ENCODE data around the gene PCDHB8.
"Not testable (repeated sequence)": the region's sequence is repeated elsewhere in the genome, so short reads cannot be mapped to it uniquely, and the experiment has no call there.

The PCDHB8 gene

DNA sequence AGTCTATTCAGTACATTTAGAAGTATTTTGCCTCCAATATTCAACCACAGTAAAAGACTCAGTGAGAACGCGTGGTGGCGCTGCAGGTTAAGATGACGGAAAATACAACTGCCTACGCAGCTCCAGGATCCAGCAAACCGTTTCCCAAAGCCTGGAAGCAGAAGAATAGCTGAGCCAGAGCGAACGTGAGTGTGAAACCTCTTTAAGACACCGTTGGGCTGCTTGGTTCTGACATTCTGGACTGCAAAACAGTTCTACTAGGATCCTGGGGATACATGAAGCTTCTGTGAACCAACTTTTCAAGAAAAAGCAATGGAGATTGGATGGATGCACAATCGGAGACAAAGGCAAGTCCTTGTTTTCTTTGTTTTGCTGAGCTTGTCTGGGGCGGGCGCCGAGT is 4.7 kb downstream of the PCDHB8 start, which contains the start of gene PCDHB16:
TSS of gene PCDHB16 (plus strand) at position 140 of the 400 bp plus-strand sequence. CDS start at position 313, 173 bp downstream.
- Histone ChIP-seq H3K4me3 (no peak within 1 kb of the TSS), H3K4me1 (no peaks in the 10 kb centered on the region), H3K4me2 (no peak within 1 kb of the TSS), H3K9me3 (replicated peaks in 1 of 11) (peaks cover 41 to 64% (median 52%) of the 10 kb centered on the region in 11 experiments), H3K9ac (no peak within 1 kb of the TSS), H3K36me3 (no peaks in the 10 kb centered on the region), H3K27ac (no peak within 1 kb of the TSS), H4K20me1 (no peaks in the 10 kb centered on the region), H3K27me3 (no peaks in the 10 kb centered on the region)
- TF ChIP-seq Cebpa-rat (IDR thresholded peaks at IDR 0.05) = no peak

DNA sequence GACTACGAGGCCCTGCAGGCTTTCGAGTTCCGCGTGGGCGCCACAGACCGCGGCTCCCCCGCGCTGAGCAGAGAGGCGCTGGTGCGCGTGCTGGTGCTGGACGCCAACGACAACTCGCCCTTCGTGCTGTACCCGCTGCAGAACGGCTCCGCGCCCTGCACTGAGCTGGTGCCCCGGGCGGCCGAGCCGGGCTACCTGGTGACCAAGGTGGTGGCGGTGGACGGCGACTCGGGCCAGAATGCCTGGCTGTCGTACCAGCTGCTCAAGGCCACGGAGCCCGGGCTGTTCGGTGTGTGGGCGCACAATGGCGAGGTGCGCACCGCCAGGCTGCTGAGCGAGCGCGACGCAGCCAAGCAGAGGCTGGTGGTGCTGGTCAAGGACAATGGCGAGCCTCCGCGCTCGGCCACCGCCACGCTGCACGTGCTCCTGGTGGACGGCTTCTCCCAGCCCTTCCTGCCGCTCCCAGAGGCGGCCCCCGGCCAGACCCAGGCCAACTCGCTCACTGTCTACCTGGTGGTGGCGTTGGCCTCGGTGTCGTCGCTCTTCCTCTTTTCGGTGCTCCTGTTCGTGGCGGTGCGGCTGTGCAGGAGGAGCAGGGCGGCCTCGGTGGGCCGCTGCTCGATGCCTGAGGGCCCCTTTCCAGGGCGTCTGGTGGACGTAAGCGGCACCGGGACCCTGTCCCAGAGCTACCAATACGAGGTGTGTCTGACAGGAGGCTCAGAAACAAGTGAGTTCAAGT is 6.7 kb downstream of the PCDHB8 start:
- not testable (repeated sequence) for H3K4me3 ChIP-seq, H3K9ac ChIP-seq, H3K27ac ChIP-seq, H3K27me3 ChIP-seq, H3K4me2 ChIP-seq, H3K36me3 ChIP-seq, H3K4me1 ChIP-seq, H4K20me1 ChIP-seq
- peaks cover 48 to 70% (median 63%) of the 10 kb centered on the region in 11 experiments for H3K9me3 ChIP-seq (replicated peaks in 1 of 11)

GRCh38 chr5:141186897-141187512 is 9.4 kb downstream of the PCDHB8 start, which contains the start of gene PCDHB9:
Gene PCDHB9, plus strand, starts transcription at chr5:141187161. Its CDS starts 158 bp downstream, at chr5:141187319.
- Histone ChIP-seq H3K9me3 (replicated peaks in 1 of 11) (peaks cover 64 to 80% (median 74%) of the 10 kb centered on the region in 11 experiments), H3K27me3 (no peaks in the 10 kb centered on the region), H3K9ac (peak within 1 kb of the TSS in 9 of 11 experiments; percentile 3 to 60 (median 47); a peak in 6 of 22 replicates), H3K27ac (peak within 1 kb of the TSS in 7 of 11 experiments; percentile 10 to 52 (median 30); a peak in 4 of 22 replicates), H4K20me1 (no peaks in the 10 kb centered on the region), H3K4me3 (peak within 1 kb of the TSS; percentile 19 to 50 (median 45); a peak in 18 of 20 replicates), H3K4me2 (peak within 1 kb of the TSS in 8 of 11 experiments; percentile 10 to 59 (median 26); a peak in 9 of 22 replicates), H3K4me1 (no peaks in the 10 kb centered on the region), H3K36me3 (no peaks in the 10 kb centered on the region)
- no peak for TF ChIP-seq Cebpa-rat (IDR thresholded peaks at IDR 0.05)

- not testable (repeated sequence) for H3K4me1 ChIP-seq, H3K36me3 ChIP-seq, H3K27ac ChIP-seq, H4K20me1 ChIP-seq, H3K4me3 ChIP-seq, H3K27me3 ChIP-seq, H3K4me2 ChIP-seq, H3K9ac ChIP-seq
- peaks cover 64 to 80% (median 74%) of the 10 kb centered on the region in 11 experiments for H3K9me3 ChIP-seq (replicated peaks in 1 of 11)
Measured at GRCh38 chr5:141188682-141189081, 11.1 kb downstream of the PCDHB8 start.

GRCh38 chr5:141189131-141189530 is 11.5 kb downstream of the PCDHB8 start:
- H3K9ac ChIP-seq, H3K4me1 ChIP-seq, H3K36me3 ChIP-seq, H4K20me1 ChIP-seq, H3K4me2 ChIP-seq, H3K27me3 ChIP-seq, H3K4me3 ChIP-seq, H3K27ac ChIP-seq: not testable (repeated sequence)
- H3K9me3 ChIP-seq (replicated peaks in 1 of 11) = peaks cover 63 to 78% (median 73%) of the 10 kb centered on the region in 11 experiments

DNA sequence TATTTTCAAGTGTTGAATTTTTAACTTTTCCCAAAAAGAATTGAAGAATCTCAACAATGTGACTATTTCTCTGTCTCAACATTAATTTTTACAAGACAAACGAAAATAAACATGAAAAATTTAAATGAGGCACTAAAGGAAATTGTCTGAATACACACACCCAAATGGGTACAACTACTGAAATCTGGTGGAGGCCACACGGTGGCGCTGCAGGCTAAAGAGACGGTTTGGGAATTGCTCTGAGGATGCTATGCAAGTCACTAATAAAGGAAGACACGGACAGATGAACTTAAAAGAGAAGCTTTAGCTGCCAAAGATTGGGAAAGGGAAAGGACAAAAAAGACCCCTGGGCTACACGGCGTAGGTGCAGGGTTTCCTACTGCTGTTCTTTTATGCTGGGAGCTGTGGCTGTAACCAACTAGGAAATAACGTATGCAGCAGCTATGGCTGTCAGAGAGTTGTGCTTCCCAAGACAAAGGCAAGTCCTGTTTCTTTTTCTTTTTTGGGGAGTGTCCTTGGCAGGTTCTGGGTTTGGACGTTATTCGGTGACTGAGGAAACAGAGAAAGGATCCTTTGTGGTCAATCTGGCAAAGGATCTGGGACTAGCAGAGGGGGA is 14.6 kb downstream of the PCDHB8 start, which contains the start of gene PCDHB10:
TSS of gene PCDHB10 (plus strand) at position 244 of the 616 bp plus-strand sequence. CDS start at position 444, 200 bp downstream.
- Histone ChIP-seq H3K9ac (no peak within 1 kb of the TSS), H3K27ac (no peak within 1 kb of the TSS), H3K9me3 (replicated peaks in 1 of 11) (peaks cover 75 to 89% (median 80%) of the 10 kb centered on the region in 11 experiments), H3K36me3 (no peaks in the 10 kb centered on the region), H4K20me1 (no peaks in the 10 kb centered on the region), H3K4me2 (no peak within 1 kb of the TSS), H3K4me3 (no peak within 1 kb of the TSS), H3K4me1 (no peaks in the 10 kb centered on the region), H3K27me3 (no peaks in the 10 kb centered on the region)
- TF ChIP-seq Cebpa-rat (IDR thresholded peaks at IDR 0.05) = no peak

GRCh38 chr5:141194332-141194731 is 16.7 kb downstream of the PCDHB8 start:
- not testable (repeated sequence) for H3K36me3 ChIP-seq, H4K20me1 ChIP-seq, H3K4me2 ChIP-seq, H3K4me1 ChIP-seq, H3K9ac ChIP-seq, H3K27ac ChIP-seq, H3K4me3 ChIP-seq, H3K27me3 ChIP-seq
- H3K9me3 ChIP-seq (replicated peaks in 1 of 11) = peaks cover 75 to 91% (median 85%) of the 10 kb centered on the region in 11 experiments

DNA sequence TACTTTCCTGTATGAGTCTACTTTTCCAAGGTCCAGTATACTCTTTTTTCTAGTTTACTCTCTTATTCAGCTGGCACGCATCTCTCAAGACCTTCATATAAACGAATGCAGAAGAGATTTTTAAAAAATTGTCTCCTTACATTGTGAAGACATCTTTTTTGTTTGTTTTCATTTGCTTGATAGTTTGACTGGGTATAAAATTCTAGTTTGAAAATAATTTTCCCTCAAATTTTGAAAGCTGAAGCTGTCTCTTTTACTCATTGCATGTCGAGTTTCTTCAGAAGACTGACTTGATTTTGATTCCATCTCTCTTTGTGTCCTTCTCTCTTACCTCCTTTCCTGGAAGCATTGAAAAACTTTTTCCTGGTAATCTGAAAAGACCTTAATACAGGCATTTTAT is 18.8 kb downstream of the PCDHB8 start:
- H3K4me2 ChIP-seq = no peak overlapping the region
- H3K36me3 ChIP-seq = no peaks in the 10 kb centered on the region
- H4K20me1 ChIP-seq = no peaks in the 10 kb centered on the region
- no peaks in the 10 kb centered on the region for H3K4me1 ChIP-seq
- H3K4me3 ChIP-seq = peak overlapping the region in 1 of 10 experiments; percentile 13; a peak in 1 of 20 replicates
- no peak overlapping the region for H3K27ac ChIP-seq
- H3K9ac ChIP-seq = no peak overlapping the region
- peaks cover 76 to 91% (median 86%) of the 10 kb centered on the region in 11 experiments for H3K9me3 ChIP-seq (replicated peaks in 1 of 11)
- TF ChIP-seq Cebpa-rat (IDR thresholded peaks at IDR 0.05) = no peak
- H3K27me3 ChIP-seq = no peaks in the 10 kb centered on the region

DNA sequence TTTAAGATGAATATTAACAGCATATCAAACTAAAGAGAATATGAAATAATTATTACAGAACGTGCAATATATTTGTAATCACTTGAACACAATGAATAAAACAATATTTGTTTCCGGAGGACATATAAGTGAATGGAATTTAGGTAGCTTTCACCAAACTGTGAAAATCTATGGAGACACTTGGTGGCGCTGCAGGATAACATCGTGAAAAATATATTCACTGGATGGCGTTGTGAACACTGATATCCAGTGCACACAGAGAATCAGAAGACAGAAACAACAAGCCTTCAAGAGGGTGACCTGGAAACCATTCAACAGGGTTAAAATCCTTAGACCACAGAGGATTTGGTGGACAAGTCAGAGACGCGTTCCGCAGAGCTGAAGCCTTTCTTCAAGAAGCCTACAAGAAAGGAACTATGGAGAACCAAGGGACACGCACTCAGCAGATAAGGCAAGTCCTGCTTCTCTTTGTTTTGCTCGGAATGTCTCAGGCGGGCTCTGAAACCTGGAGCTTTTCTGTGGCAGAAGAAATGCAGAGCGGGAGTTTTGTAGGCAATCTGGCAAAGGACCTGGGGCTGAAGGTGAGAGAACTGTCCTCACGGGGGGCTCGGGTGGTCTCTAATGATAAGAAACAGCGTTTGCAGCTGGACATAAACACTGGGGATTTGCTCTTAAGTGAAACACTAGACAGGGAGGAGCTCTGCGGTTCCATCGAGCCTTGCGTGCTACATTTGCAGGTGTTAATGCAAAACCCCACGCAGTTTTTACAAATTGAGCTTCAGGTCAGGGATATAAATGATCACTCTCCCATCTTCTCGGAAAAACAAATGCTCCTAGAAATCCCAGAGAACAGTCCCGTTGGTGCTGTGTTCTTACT is 22.0 kb downstream of the PCDHB8 start, which contains the start of gene PCDHB11:
TSS of gene PCDHB11 (plus strand) at position 269 of the 877 bp plus-strand sequence. CDS start at position 417, 148 bp downstream.
- Histone ChIP-seq H3K36me3 (no peaks in the 10 kb centered on the region), H3K9ac (no peak within 1 kb of the TSS), H3K4me2 (no peak within 1 kb of the TSS), H4K20me1 (no peaks in the 10 kb centered on the region), H3K4me1 (no peaks in the 10 kb centered on the region), H3K4me3 (no peak within 1 kb of the TSS), H3K27me3 (no peaks in the 10 kb centered on the region), H3K9me3 (replicated peaks in 1 of 11) (peaks cover 67 to 84% (median 80%) of the 10 kb centered on the region in 11 experiments), H3K27ac (no peak within 1 kb of the TSS)
- TF ChIP-seq Cebpa-rat (IDR thresholded peaks at IDR 0.05) = no peak

GRCh38 chr5:141201126-141201525 is 23.5 kb downstream of the PCDHB8 start:
- peaks cover 61 to 78% (median 68%) of the 10 kb centered on the region in 11 experiments for H3K9me3 ChIP-seq (replicated peaks in 1 of 11)
- H3K9ac ChIP-seq, H3K27me3 ChIP-seq, H4K20me1 ChIP-seq, H3K4me2 ChIP-seq, H3K27ac ChIP-seq, H3K4me3 ChIP-seq, H3K4me1 ChIP-seq, H3K36me3 ChIP-seq: not testable (repeated sequence)

GRCh38 chr5:141201646-141202045 is 24.1 kb downstream of the PCDHB8 start:
- H3K4me3 ChIP-seq, H3K4me2 ChIP-seq, H3K9ac ChIP-seq, H4K20me1 ChIP-seq, H3K4me1 ChIP-seq, H3K27ac ChIP-seq, H3K36me3 ChIP-seq, H3K27me3 ChIP-seq: not testable (repeated sequence)
- peaks cover 56 to 73% (median 63%) of the 10 kb centered on the region in 11 experiments for H3K9me3 ChIP-seq (replicated peaks in 1 of 11)

Data from BLaER1 treated with 17β-estradiol and CSF1 and Interleukin-3, amounts not matched to agents 10 nM and 100 nM (cell line).